PC-3 (cell line): Measurements from ENCODE around the gene B4GALT2.

ENCODE experiments used
- CTCF ChIP-seq: fragments of 300-600 bp; sonication (generic); conservative IDR thresholded peaks from 2 replicates; pipeline ENCODE4 v1.5.1; 2017; ENCODE audit warnings: antibody characterized with exemption, low read depth, mild to moderate bottlenecking, low read length
- EZH2 ChIP-seq: fragments of 300-600 bp; sonication (generic); IDR thresholded peaks from one replicate; pipeline ENCODE4 v1.6.1; 2017; ENCODE audit warnings: antibody characterized with exemption, mild to moderate bottlenecking, low read length; ENCODE audit not compliant: unreplicated experiment
- EZH2phosphoT487 ChIP-seq: fragments of 300-600 bp; sonication (generic); IDR thresholded peaks from 2 replicates; pipeline ENCODE4 v1.6.1; 2018; ENCODE audit warnings: mild to moderate bottlenecking, antibody characterized with exemption, low read length, borderline replicate concordance

- TF ChIP-seq CTCF (no peak), EZH2 (no peak), EZH2phosphoT487 (no peak)
Measured at GRCh38 chr1:43983253-43983899, 4.4 kb downstream of the B4GALT2 start.
